GM23338 (cell line): ENCODE data around the gene STING1. TPM values are rescaled to one million over a fixed set of nuclear protein-coding genes. Genes with fewer than 3 reads are reported as not detected.

ENCODE experiments used
- ATAC-seq: fragments of 200-7000 bp; cut with Tn5 transposase; 3 replicates; pipeline ENCODE4 v1.9.1; 2020
- DNase-seq: peaks from one replicate; pipeline ENCODE4 v3.0.0-alpha.2; 2015; ENCODE audit warnings: low spot score
- H2AFZ ChIP-seq: fragments of 200-600 bp; sonication (generic); 2 replicates; pipeline ENCODE4 v1.8.0; 2016; ENCODE audit warnings: antibody characterized with exemption, mild to moderate bottlenecking, moderate library complexity
- H3F3A ChIP-seq: fragments of 200-600 bp; sonication (generic); replicated peaks from 2 replicates; pipeline ENCODE4 v1.8.0; 2017; ENCODE audit warnings: antibody characterized with exemption, mixed run types, low read depth
- H3K27ac ChIP-seq: fragments of 200-600 bp; sonication (generic); 2 replicates; pipeline ENCODE4 v1.6.1; 2016; ENCODE audit warnings: low read depth
- H3K27me3 ChIP-seq: fragments of 200-600 bp; sonication (generic); 2 replicates; pipeline ENCODE4 v1.8.0; 2016; ENCODE audit warnings: mild to moderate bottlenecking, mixed run types, moderate library complexity; ENCODE audit not compliant: insufficient read depth
- H3K36me3 ChIP-seq: fragments of 200-600 bp; sonication (generic); 2 replicates; pipeline ENCODE4 v1.8.0; 2016; ENCODE audit warnings: mild to moderate bottlenecking; ENCODE audit not compliant: insufficient read depth
- H3K4me1 ChIP-seq: fragments of 200-600 bp; sonication (generic); 2 replicates; pipeline ENCODE4 v1.8.0; 2016; ENCODE audit warnings: mild to moderate bottlenecking, moderate library complexity; ENCODE audit not compliant: insufficient read depth
- H3K4me2 ChIP-seq: fragments of 200-600 bp; sonication (generic); 2 replicates; pipeline ENCODE4 v1.7.1; 2017; ENCODE audit warnings: mixed run types
- H3K4me3 ChIP-seq: fragments of 200-600 bp; sonication (generic); 2 replicates; pipeline ENCODE4 v1.6.1; 2016; ENCODE audit warnings: mixed run types
- H3K79me2 ChIP-seq: fragments of 200-600 bp; sonication (generic); replicated peaks from 2 replicates; pipeline ENCODE4 v1.8.0; 2017; ENCODE audit warnings: mild to moderate bottlenecking; ENCODE audit not compliant: insufficient read depth
- H3K9me2 ChIP-seq: fragments of 200-600 bp; sonication (generic); 2 replicates; pipeline ENCODE4 v1.8.0; 2017; ENCODE audit not compliant: insufficient read depth
- H4K20me1 ChIP-seq: fragments of 200-600 bp; sonication (generic); replicated peaks from 2 replicates; pipeline ENCODE4 v1.8.0; 2017; ENCODE audit warnings: mild to moderate bottlenecking; ENCODE audit not compliant: insufficient read depth
- H3K27ac Mint-ChIP-seq: 2 replicates; pipeline ENCODE4 v1.8.0; 2020; ENCODE audit warnings: inconsistent platforms, mild to moderate bottlenecking, moderate library complexity, mixed read lengths
- H3K27me3 Mint-ChIP-seq: 3 replicates; pipeline ENCODE4 v1.8.0; 2022; ENCODE audit warnings: low read depth, mild to moderate bottlenecking, moderate library complexity, mixed read lengths, inconsistent platforms; ENCODE audit not compliant: insufficient read depth, poor library complexity
- H3K36me3 Mint-ChIP-seq: 3 replicates; pipeline ENCODE4 v1.8.0; 2021; ENCODE audit warnings: low read depth, mild to moderate bottlenecking, inconsistent platforms, moderate library complexity, mixed read lengths
- H3K4me1 Mint-ChIP-seq: 3 replicates; pipeline ENCODE4 v1.8.0; 2020; ENCODE audit warnings: mild to moderate bottlenecking, inconsistent platforms, mixed read lengths
- H3K4me3 Mint-ChIP-seq: 3 replicates; pipeline ENCODE4 v1.8.0; 2021; ENCODE audit warnings: moderate library complexity, mild to moderate bottlenecking, inconsistent platforms, mixed read lengths
- H3K9me3 Mint-ChIP-seq: 3 replicates; pipeline ENCODE4 v1.8.0; 2020; ENCODE audit warnings: moderate library complexity, mild to moderate bottlenecking, inconsistent platforms, mixed read lengths
- CREB1 ChIP-seq: fragments of 250-450 bp; sonication (Bioruptor Pico); IDR thresholded peaks from 2 replicates; pipeline ENCODE4 v1.5.0; 2020; ENCODE audit warnings: low read depth, mild to moderate bottlenecking, moderate library complexity
- ETS1 ChIP-seq: IDR thresholded peaks from 2 replicates; pipeline ENCODE4 v1.6.1; 2016; ENCODE audit warnings: antibody characterized with exemption
- EZH2 ChIP-seq: fragments of 200-600 bp; sonication (generic); IDR thresholded peaks from one replicate; pipeline ENCODE4 v1.8.0; 2017; ENCODE audit warnings: antibody characterized with exemption, mild to moderate bottlenecking, low read depth; ENCODE audit not compliant: unreplicated experiment
- EZH2phosphoT487 ChIP-seq: fragments of 200-600 bp; sonication (generic); IDR thresholded peaks from one replicate; pipeline ENCODE4 v1.8.1; 2018; ENCODE audit warnings: antibody characterized with exemption; ENCODE audit not compliant: unreplicated experiment
- JUNB ChIP-seq: IDR thresholded peaks from one replicate; pipeline ENCODE4 v1.6.1; 2016; ENCODE audit warnings: antibody characterized with exemption; ENCODE audit not compliant: unreplicated experiment
- NANOG ChIP-seq: IDR thresholded peaks from 2 replicates; pipeline ENCODE4 v1.6.1; 2016; ENCODE audit warnings: antibody characterized with exemption, borderline replicate concordance
- POLR2AphosphoS5 ChIP-seq: IDR thresholded peaks from 2 replicates; pipeline ENCODE4 v1.6.1; 2016; ENCODE audit warnings: antibody characterized with exemption, low read depth
- STAT1 ChIP-seq: IDR thresholded peaks from one replicate; pipeline ENCODE4 v1.6.1; 2016; ENCODE audit warnings: antibody characterized with exemption; ENCODE audit not compliant: unreplicated experiment
- ZNF114 ChIP-seq: fragments of 250-450 bp; sonication (Bioruptor Pico); IDR thresholded peaks from 2 replicates; pipeline ENCODE4 v1.5.0; 2020; ENCODE audit warnings: mild to moderate bottlenecking, moderate library complexity
- ZNF331 ChIP-seq: fragments of 250-450 bp; sonication (Bioruptor Pico); IDR thresholded peaks from 2 replicates; pipeline ENCODE4 v1.5.0; 2020; ENCODE audit warnings: low read depth, mild to moderate bottlenecking, moderate library complexity
- polyA plus RNA-seq: library from polyadenylated mRNA; unstranded; fragments of >200 nt; fragmentation: Nextera tagmentation; extraction: Ambion mirVana; gene quantifications from 2 replicates; pipeline ENCODE4 v1.2.1, GENCODE V29; 2016
- total RNA-seq: library from RNA; depleted of rRNA; stranded (reverse); fragments of >200 nt; shearing (Covaris generic); gene quantifications from 2 replicates; pipeline ENCODE4 v1.2.3, GENCODE V29; 2014
- TF ChIP-seq, protein P1 (sequence below), 2 experiments: fragments of 200-600 bp in 1 of 2; sonication (generic) in 1 of 2; conservative IDR thresholded peaks; 2 replicates each; pipeline versions ENCODE4 v1.5.1 to v1.6.1; 2016 to 2017; ENCODE audit warnings: antibody characterized with exemption in 2 of 2, low read depth in 2 of 2, mild to moderate bottlenecking in 2 of 2, moderate library complexity in 1 of 2
- TF ChIP-seq, protein P2 (sequence below): IDR thresholded peaks from one replicate; pipeline ENCODE4 v1.6.1; 2018; ENCODE audit warnings: antibody characterized with exemption; ENCODE audit not compliant: unreplicated experiment

STING1 gene
- total and polyA plus RNA-seq, 2 experiments from 2014 or later, result 0.66 TPM; not detected in 1

DNA sequence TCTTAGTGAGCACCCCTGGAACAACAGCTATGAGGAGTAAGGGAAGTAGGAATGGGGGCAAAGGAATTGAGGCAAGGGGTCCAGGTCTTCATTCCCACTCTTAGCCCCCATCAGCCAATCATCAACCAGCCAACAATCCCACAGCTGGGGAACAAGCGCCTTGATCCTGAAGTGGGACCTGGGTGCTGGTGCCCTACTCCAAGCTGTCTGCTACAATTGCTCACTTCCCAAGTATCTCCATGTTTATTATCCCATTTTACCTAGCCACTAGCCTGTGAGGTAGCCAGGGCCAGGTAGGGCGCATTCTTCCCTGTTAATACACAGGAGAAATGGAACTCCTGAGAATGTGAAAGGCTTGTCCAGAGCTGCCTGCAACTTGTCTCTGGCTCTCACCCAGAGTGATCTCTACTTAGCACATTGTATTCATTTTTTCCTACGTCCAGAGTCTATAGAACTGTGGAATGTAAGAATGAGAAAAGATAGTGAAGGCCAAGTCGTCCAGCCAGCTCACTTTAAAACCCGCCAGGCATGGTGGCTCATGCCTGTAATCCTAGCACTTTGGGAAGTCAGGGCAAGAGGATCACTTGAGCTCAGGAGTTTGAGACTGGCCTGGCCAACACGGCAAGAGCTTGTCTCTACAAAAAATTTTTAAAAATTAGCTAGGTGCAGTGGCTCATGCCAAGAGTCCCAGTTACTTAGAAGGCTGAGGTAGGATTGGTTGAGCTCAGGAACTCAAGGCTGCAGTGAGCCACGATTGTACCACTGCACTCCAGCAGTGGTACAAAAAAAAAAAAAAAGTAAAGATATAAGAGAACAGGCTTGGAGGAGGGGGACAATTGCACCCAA is 37.0 kb downstream of the STING1 start:
- no peaks in the 10 kb centered on the region for H3K27me3 ChIP-seq
- H3K27ac ChIP-seq, result no peak overlapping the region
- H3K4me2 ChIP-seq, result no peak overlapping the region
- H3F3A ChIP-seq, result no peaks in the 10 kb centered on the region
- no peak overlapping the region for H3K4me3 Mint-ChIP-seq
- peaks cover 9% of the 10 kb centered on the region for H3K4me1 Mint-ChIP-seq
- ATAC-seq, result peak; percentile 44; the same call in 1 of the 3 replicates
- H3K4me1 ChIP-seq, result peaks cover 5% of the 10 kb centered on the region; the same call in 1 of the 2 replicates
- peak overlapping the region; percentile 89 for H2AFZ ChIP-seq
- no peaks in the 10 kb centered on the region for H3K36me3 Mint-ChIP-seq
- no peak for TF ChIP-seq ZNF114 (CRISPR knock-in tag)
- TF ChIP-seq JUNB, result no peak
- TF ChIP-seq POLR2AphosphoS5, result no peak
- TF ChIP-seq, protein P1, sequence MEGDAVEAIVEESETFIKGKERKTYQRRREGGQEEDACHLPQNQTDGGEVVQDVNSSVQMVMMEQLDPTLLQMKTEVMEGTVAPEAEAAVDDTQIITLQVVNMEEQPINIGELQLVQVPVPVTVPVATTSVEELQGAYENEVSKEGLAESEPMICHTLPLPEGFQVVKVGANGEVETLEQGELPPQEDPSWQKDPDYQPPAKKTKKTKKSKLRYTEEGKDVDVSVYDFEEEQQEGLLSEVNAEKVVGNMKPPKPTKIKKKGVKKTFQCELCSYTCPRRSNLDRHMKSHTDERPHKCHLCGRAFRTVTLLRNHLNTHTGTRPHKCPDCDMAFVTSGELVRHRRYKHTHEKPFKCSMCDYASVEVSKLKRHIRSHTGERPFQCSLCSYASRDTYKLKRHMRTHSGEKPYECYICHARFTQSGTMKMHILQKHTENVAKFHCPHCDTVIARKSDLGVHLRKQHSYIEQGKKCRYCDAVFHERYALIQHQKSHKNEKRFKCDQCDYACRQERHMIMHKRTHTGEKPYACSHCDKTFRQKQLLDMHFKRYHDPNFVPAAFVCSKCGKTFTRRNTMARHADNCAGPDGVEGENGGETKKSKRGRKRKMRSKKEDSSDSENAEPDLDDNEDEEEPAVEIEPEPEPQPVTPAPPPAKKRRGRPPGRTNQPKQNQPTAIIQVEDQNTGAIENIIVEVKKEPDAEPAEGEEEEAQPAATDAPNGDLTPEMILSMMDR (conservative IDR thresholded peaks at IDR 0.05; ENCODE audit: low read depth in 2 of 2), result no peak
- no peak for TF ChIP-seq EZH2
- TF ChIP-seq EZH2phosphoT487, result no peak
- no peak for TF ChIP-seq ZNF331 (CRISPR knock-in tag)
- no peak for TF ChIP-seq CREB1
- H3K79me2 ChIP-seq, result no peaks in the 10 kb centered on the region
- H3K27me3 Mint-ChIP-seq, result peaks cover 5% of the 10 kb centered on the region
- no peak for DNase-seq
- H3K36me3 ChIP-seq, result no peaks in the 10 kb centered on the region
- H3K4me3 ChIP-seq, result no peak overlapping the region
- no peaks in the 10 kb centered on the region for H4K20me1 ChIP-seq
- H3K9me2 ChIP-seq, result no peaks in the 10 kb centered on the region
- no peaks in the 10 kb centered on the region for H3K9me3 Mint-ChIP-seq
- no peak overlapping the region for H3K27ac Mint-ChIP-seq

DNA sequence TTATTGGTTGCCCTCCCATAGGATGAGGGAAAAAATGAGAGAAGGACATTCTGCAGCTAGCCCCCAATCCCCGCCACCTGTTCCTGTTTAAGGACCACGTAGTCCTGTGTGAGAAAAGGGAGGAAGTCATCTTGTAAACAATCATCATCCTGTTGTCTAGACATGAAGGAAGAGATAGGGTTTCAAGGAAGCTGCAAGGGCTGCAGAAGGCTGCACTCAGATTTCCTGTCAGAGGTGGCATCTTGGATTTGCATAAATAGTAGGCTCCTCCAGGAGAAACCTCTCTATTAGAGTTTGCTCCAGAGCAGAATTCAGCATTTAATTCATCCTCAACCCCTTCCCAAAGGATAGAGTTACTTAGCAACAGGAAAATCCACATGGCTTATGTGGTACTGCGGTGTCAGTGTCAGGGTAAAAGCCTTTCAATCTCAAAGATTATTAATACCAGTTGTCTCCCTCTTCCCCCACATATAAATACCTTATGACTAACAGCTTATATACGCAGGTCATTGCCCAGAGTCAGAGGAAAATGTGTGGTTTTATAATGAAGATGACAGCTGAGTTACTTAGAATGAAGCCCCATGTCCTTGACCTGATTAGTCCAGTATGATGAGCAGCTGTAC is 38.6 kb downstream of the STING1 start:
- no peak overlapping the region for H3K4me2 ChIP-seq

More for the DNA sequence above, 38.6 kb downstream of the STING1 start:
- Histone ChIP-seq H2AFZ (0 out of 2 replicates have a peak overlapping the region, but pooled peaks have one; percentile 43), H3F3A (no peaks in the 10 kb centered on the region), H3K4me1 (peaks cover 10% of the 10 kb centered on the region; the same call in 1 of the 2 replicates), H3K27me3 (no peaks in the 10 kb centered on the region), H4K20me1 (no peaks in the 10 kb centered on the region), H3K4me3 (no peak overlapping the region), H3K27ac (no peak overlapping the region), H3K9me2 (no peaks in the 10 kb centered on the region), H3K79me2 (no peaks in the 10 kb centered on the region), H3K36me3 (no peaks in the 10 kb centered on the region)
- Mint-ChIP-seq H3K27me3 (peaks cover 10% of the 10 kb centered on the region), H3K4me3 (no peak overlapping the region), H3K9me3 (no peaks in the 10 kb centered on the region), H3K36me3 (no peaks in the 10 kb centered on the region), H3K27ac (no peak overlapping the region), H3K4me1 (peaks cover 13% of the 10 kb centered on the region)
- DNase-seq (no peak), ATAC-seq (no peak)
- TF ChIP-seq JUNB (no peak), EZH2 (no peak), POLR2AphosphoS5 (no peak), STAT1 (no peak), ZNF114 (CRISPR knock-in tag) (no peak), EZH2phosphoT487 (no peak), CREB1 (no peak), ETS1 (no peak), NANOG (no peak)
- TF ChIP-seq, protein P2, sequence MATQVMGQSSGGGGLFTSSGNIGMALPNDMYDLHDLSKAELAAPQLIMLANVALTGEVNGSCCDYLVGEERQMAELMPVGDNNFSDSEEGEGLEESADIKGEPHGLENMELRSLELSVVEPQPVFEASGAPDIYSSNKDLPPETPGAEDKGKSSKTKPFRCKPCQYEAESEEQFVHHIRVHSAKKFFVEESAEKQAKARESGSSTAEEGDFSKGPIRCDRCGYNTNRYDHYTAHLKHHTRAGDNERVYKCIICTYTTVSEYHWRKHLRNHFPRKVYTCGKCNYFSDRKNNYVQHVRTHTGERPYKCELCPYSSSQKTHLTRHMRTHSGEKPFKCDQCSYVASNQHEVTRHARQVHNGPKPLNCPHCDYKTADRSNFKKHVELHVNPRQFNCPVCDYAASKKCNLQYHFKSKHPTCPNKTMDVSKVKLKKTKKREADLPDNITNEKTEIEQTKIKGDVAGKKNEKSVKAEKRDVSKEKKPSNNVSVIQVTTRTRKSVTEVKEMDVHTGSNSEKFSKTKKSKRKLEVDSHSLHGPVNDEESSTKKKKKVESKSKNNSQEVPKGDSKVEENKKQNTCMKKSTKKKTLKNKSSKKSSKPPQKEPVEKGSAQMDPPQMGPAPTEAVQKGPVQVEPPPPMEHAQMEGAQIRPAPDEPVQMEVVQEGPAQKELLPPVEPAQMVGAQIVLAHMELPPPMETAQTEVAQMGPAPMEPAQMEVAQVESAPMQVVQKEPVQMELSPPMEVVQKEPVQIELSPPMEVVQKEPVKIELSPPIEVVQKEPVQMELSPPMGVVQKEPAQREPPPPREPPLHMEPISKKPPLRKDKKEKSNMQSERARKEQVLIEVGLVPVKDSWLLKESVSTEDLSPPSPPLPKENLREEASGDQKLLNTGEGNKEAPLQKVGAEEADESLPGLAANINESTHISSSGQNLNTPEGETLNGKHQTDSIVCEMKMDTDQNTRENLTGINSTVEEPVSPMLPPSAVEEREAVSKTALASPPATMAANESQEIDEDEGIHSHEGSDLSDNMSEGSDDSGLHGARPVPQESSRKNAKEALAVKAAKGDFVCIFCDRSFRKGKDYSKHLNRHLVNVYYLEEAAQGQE, result no peak
- TF ChIP-seq, protein P1 (conservative IDR thresholded peaks at IDR 0.05; ENCODE audit: low read depth in 2 of 2), result no peak
